GM21390 (cell line): ENCODE data around the gene BCL11B.

Experiments used
- ATAC-seq: cut with Tn5 transposase; IDR thresholded peaks from one replicate; pipeline ENCODE4 v1.9.1; 2021; ENCODE audit not compliant: unreplicated experiment

Gene BCL11B

DNA sequence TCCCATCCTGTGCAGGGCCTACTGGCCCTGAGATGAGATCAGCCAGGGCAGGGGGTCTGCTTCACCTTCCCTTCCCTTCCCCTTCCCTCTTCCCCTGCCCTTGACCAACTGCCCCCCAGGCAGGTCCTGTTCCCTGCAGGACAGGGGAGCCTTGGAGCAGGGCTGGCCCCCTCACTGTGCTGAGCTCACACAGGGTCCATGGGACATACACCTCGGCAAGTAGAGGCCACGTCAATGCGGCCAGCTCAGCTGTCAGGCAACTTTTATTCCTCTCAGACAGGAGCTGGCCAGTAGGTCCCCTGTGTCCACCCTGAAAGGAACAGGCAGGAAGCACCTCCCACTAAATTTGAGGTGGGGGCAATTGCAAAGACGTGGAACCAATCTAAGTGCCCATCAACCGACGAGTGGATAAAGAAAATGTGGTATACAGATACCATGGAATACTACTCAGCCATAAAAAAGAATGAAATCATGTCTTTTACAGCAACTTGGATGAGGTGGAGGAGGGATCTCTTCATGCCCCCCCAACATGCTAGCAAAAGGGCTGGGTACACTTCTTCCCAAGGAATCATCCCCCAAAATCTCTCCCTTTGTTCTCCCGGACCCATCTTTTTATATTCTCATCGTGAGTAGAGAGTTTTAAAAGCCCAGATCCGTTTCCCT lies 148.7 kb downstream of the BCL11B start:
- ATAC-seq = no peak

- ATAC-seq = no peak
Observed at GRCh38 chr14:99122521-99123125, 149.4 kb downstream of the BCL11B start.

DNA sequence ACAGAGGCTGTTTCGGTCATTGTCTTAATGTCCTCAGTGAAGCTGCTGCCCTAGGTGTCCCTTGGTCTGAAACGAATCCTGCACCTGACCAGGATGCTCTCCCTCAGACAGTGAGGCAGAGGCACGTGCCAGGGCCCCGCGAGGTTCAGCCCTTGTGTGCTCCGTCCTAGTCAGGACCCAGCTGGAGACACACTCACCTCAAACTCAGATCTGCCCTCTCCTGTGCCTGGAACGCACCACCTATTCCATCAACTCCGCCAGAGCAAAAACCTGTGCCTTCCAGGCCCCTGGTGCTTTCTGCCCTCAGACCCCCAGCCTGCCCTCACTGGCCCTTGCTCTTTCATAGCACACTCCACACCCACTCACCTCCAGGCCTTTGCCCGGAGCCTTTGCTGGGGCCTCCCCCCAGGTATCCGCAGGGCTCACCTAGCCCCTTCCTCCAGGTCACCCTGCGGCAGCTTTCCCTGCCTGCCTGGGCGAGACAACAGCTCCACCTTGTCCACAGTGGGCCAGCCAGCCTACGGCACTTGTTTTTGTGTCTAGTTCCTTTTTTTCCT lies 150.6 kb downstream of the BCL11B start:
- ATAC-seq = no peak

- no peak for ATAC-seq
Observed at GRCh38 chr14:99120526-99121318, 151.3 kb downstream of the BCL11B start.

GRCh38 chr14:99119554-99120525 lies 152.2 kb downstream of the BCL11B start:
- no peak for ATAC-seq
